K562 treated with DMSO at 1 percent for 48 hours (cell line): Measurements from ENCODE around the gene ATP5ME. TPM values are rescaled to one million over a fixed set of nuclear protein-coding genes. Genes with fewer than 3 reads are reported as not detected.

Source experiments
- total RNA-seq: library from RNA; unstranded; fragments of 300-600 nt; gene quantifications from 2 replicates; pipeline ENCODE4 v1.2.3, GENCODE V29; 2022; ENCODE audit warnings: low replicate concordance; ENCODE audit errors: extremely low read depth

The ATP5ME gene
- total RNA-seq, result not detected in 2 replicates

DNA sequence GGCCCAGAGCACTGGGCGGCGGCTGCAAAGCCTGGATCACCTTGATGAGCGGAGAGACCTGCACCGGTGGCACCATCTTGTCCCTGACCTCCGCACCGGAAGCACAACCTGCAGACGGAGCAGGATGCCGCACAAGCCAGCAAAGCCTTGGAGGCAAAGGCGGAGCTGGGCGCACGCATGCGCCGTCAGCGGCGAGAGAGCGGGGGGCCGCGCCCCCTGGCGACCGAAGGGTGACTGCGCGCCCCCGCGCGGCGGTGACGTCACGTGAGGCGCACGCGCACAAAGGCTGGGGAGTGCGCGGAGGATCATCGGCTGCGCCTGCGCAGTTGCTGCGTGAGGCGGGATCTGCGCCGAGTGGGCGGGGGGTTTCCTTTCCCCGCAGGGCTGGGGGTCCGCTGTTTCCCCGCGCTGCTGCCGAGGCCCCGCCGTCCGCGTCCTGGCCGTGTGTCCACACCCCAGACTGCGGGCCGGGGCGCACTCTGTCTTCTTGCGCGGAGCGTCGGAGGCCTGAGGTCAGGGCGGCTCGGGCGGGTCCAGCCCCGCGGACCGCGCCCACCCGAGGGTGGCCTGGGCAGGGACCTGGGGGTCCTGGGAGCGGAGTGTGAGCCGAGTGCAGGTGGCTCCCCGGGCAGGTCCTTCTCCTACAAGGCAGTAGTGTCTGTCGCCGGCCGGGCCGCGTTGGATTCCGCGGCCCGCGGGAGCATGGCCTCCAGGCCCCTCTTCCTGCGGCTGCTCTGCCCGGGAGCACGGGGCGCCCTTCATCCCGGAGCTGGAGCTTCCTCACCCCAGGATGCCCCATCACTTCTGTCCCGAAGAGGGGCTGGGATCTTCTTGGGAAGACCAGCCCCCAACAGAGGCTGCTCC lies at the start of gene ATP5ME, which contains the start of gene MYL5:
Gene ATP5ME (minus strand): TSS at position 105 of the 864 bp plus-strand sequence. CDS start 29 bp downstream, at position 76.
Gene MYL5 (plus strand): TSS at position 371 of the 864 bp plus-strand sequence. CDS start 3,485 bp downstream, outside the sequence.

DNA sequence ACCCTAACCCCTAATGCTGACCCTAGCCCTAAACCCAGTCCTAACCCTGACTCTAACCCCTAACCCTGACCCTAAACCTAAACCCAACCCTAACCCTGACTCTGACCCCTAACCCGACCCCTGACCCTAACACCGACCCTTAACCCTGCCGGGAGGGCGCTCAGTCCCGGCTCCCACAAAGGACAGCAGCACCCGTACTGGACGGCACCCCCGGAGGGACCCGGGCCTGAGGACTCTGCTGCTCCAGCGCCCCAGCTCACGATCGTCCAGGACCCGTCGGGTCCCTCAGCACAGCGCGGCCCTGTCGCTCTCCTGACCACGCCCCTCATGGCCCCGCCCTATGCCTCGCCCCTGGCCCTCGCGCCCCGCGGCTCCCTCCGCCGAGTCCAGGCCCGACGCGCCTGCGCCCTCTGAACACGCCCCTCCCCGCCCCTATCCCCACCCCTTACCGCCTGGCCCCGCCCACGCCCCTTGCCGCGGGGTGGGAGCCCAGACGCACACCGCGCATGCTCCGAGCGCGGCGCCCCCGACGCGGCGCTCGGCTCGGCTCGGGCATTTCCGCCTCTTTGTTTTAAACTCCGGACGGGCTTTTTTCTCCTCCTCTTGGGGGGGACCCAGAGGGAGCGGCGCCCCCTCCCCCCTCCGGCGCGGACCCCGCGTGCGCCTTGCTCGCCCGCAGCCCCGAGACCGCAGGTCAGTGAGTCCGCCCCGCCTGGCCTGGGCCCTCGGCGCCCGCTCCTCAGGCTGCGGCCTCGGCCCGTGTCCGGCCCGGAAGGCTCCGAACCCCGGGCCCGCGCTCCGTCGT lies 31.4 kb upstream of the ATP5ME start, which contains the start of gene PCGF3:
Gene PCGF3 (plus strand): TSS at position 555 of the 805 bp plus-strand sequence. CDS start 27,849 bp downstream, outside the sequence.

GRCh38 chr4:688854-689681 lies 15.0 kb upstream of the ATP5ME start, which contains the start of gene SLC49A3:
SLC49A3 (minus strand) TSS chr4:689151; CDS start chr4:689127, 24 bp downstream.

DNA sequence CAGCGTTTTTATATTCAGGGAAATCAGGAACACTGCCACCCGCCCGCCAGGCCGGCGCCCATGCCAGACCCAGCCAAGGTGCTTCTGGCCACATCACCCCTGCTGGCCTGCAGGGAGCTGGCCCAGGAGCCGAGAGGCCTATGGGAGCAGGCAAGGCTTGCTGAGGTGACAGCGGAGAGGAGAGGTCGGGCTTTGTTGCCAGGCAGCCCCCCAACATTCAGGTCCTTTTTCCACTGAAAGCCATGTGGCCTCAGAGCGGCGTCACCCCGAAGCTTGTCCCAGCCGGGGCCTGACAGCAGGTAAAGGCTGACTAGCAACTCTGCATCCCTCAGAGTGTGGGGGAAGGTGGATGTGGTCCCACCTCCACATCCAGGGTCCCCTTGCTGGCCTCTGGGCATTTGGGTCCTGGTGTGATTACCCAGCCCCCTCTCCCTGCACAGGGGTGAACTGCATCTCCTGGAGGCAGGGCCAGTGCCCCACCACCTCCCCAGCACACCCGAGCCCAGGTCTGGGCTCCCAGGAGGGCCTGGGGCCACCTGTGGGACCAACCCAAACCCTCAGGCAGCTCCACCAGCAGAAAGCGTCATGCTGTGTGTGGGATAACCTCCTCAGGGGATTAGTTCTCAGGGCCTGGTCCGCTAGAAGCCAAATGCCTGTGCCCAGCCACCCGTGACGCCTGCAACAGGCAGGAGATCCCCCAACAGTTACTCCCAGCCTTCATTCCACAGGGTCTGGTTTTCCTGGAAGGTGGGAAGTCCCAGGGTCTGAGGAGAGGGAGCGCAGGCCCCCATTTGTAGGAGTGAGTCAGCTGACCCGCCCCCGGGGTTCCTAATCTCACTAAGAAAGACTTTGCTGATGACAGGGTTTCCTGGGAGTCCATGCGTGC lies 49.1 kb downstream of the ATP5ME start, which contains the start of gene PDE6B:
Gene PDE6B (plus strand): TSS at position 869 of the 886 bp plus-strand sequence. CDS start 54 bp downstream, outside the sequence.

Other genes starting within 250 kb of the ATP5ME start
- not detected in 2 replicates for gene ZNF721, start 175.1 kb downstream of the ATP5ME start, total RNA-seq
- gene PIGG, start 175.1 kb downstream of the ATP5ME start, total RNA-seq, result not detected in 2 replicates
- gene TMEM271, start 98.0 kb downstream of the ATP5ME start, total RNA-seq, result not detected in 2 replicates
- gene PDE6B, start 48.7 kb downstream of the ATP5ME start, total RNA-seq, result not detected in 2 replicates
- not detected in 2 replicates for gene MYL5, start 266 bp upstream of the ATP5ME start, total RNA-seq
- gene SLC49A3, start 14.9 kb upstream of the ATP5ME start, total RNA-seq, result not detected in 2 replicates
- gene PCGF3, start 31.6 kb upstream of the ATP5ME start, total RNA-seq, result not detected in 2 replicates
- gene CPLX1, start 151.9 kb upstream of the ATP5ME start, total RNA-seq, result not detected in 2 replicates